HepG2 (cell line): Measurements from ENCODE around the gene TF.

Source experiments
- AFF4 ChIP-seq: sonication (generic); formaldehyde crosslinking; IDR thresholded peaks from 2 replicates; pipeline ENCODE4 v1.4.0; 2020; ENCODE audit warnings: missing genetic modification reagents
- CTCF ChIP-seq: sonication (generic); formaldehyde crosslinking; IDR thresholded peaks from 2 replicates; pipeline ENCODE4 v1.5.0; 2020; ENCODE audit warnings: mild to moderate bottlenecking, missing genetic modification reagents, moderate library complexity
- DPF2 ChIP-seq: sonication (generic); formaldehyde crosslinking; IDR thresholded peaks from 2 replicates; pipeline ENCODE4 v1.4.0; 2020; ENCODE audit warnings: mild to moderate bottlenecking, low read depth, missing genetic modification reagents, borderline replicate concordance
- MAX ChIP-seq: IDR thresholded peaks from 2 replicates; pipeline ENCODE4 v1.6.1; 2012; ENCODE audit warnings: inconsistent platforms
- RBM39 ChIP-seq: fragments of 200-400 bp; formaldehyde crosslinking; IDR thresholded peaks from one replicate; pipeline ENCODE4 v1.6.1; 2018; ENCODE audit warnings: antibody characterized with exemption, mild to moderate bottlenecking, low read depth, low read length; ENCODE audit not compliant: poor library complexity, severe bottlenecking
- SNAPC5 ChIP-seq: sonication (generic); formaldehyde crosslinking; IDR thresholded peaks from 2 replicates; pipeline ENCODE4 v1.8.1; 2023; ENCODE audit warnings: mild to moderate bottlenecking, missing genetic modification reagents, borderline replicate concordance
- ZNF256 ChIP-seq: sonication (generic); formaldehyde crosslinking; conservative IDR thresholded peaks from 2 replicates; pipeline ENCODE4 v1.4.0; 2020; ENCODE audit warnings: missing genetic modification reagents

GRCh38 chr3:133797396-133798105, 51.4 kb downstream of the TF start:
- TF ChIP-seq SNAPC5 (CRISPR knock-in tag) (no peak), DPF2 (CRISPR knock-in tag) (no peak), MAX (no peak), ZNF256 (CRISPR knock-in tag) (no peak), RBM39 (no peak), CTCF (CRISPR knock-in tag) (no peak), AFF4 (CRISPR knock-in tag) (no peak)
